H1 (cell line): Measurements from ENCODE around the gene IL36B. TPM values are rescaled to one million over a fixed set of nuclear protein-coding genes. Genes with fewer than 3 reads are reported as not detected.

Experiments
- CTBP2 ChIP-seq: IDR thresholded peaks from 2 replicates; pipeline ENCODE4 v1.7.0; 2011; ENCODE audit warnings: borderline replicate concordance, mild to moderate bottlenecking, moderate library complexity, mixed read lengths, low read length; ENCODE audit not compliant: insufficient read depth, insufficient read length
- YY1 ChIP-seq: IDR thresholded peaks from 2 replicates; pipeline ENCODE4 v1.6.1; 2011; ENCODE audit warnings: low read depth, mild to moderate bottlenecking, low read length
- polyA plus RNA-seq, 7 experiments: library from polyadenylated mRNA; depleted of rRNA in 3 of 7; stranded (reverse) in 5 of 7; unstranded in 2 of 7; fragments of >200 nt in 5 of 7; fragments of 200-250 nt in 2 of 7; gene quantifications; 1 replicate in 5 of 7; 2 replicates in 1 of 7; 4 replicates in 1 of 7; pipeline versions ENCODE4 v1.2.1 to v1.2.3, GENCODE V29; 2011 to 2013; ENCODE audit warnings: missing spikeins in 2 of 7, mixed read lengths in 2 of 7
- total RNA-seq: library from RNA; stranded (reverse); fragmentation: NEBNext Ultra II Directional; extraction: Animal tissue kit (Norgen Biotek cat#: 25700); gene quantifications from 2 replicates; pipeline ENCODE4 v1.2.1, GENCODE V29; 2021

Gene IL36B
- total and polyA plus RNA-seq, 2 of the 8 experiments (the other 6 are each of a cell fraction or from before 2014, with no cell fraction given), result not detected

DNA sequence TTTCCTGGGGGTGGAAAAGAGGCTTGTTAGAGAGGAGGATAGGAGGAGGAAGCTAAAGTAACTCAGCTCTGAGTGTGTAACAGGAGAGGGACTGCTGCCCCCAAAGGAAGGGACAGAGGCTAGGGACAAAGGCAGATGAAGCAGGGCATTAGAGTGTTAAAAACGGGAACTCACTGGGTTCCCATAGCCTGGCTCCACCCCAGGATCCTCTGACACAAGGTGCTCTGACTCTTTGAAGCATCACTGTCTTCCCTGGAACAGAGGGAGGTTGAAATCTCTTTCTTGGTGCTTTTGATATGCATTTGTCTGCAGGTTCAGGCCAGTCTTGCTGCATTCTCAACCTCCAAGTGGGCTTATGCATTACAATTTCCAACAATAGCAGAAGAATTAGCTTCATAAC lies 24.6 kb downstream of the IL36B start (continued):
- TF ChIP-seq YY1 (no peak), CTBP2 (no peak)
